GM18519 (cell line): Measurements from ENCODE around the gene NOSIP.

ENCODE experiments used
- ATAC-seq: cut with Tn5 transposase; IDR thresholded peaks from one replicate; pipeline ENCODE4 v1.9.1; 2021; ENCODE audit warnings: mild to moderate bottlenecking, moderate library complexity; ENCODE audit not compliant: unreplicated experiment, low FRiP score

Gene NOSIP

DNA sequence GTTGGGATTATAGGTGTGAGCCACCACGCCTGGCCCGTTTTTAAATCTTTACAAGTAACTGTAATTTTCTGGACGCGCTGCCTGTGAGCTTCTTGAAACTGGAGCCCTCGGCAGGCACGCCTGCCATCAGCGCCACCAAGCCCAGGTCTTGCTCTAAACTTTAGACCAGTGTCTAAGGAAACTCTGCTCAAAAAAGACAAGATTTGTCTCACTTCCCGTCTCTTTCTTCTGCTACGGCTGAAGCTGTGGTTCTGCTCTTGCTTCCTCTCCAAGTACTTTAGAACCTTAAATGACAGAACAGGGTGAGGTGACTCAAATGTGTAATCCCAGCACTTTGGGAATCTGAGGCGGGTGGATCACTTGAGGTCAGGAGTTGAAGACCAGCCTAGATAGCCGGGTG is 27.6 kb downstream of the NOSIP start:
- no peak for ATAC-seq

DNA sequence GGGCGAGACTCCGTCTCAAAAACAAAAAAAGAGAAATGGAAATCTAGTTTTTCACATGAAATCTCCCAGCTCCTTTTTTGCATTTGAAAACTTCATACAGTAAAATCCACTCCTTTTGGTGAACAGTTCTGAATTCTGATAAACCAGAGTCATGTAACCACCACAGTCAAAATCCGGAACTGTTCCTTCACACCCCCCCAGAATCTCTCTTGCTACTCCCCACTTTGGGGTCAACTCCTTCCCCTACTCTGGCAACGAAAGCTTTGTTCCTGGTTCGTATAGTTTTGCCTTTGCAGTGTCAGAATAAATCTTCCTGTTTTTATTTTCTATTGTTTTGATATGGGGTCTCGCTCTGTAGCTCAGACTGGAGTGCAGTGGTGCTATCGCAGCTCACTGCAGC is 28.8 kb downstream of the NOSIP start:
- ATAC-seq = no peak

DNA sequence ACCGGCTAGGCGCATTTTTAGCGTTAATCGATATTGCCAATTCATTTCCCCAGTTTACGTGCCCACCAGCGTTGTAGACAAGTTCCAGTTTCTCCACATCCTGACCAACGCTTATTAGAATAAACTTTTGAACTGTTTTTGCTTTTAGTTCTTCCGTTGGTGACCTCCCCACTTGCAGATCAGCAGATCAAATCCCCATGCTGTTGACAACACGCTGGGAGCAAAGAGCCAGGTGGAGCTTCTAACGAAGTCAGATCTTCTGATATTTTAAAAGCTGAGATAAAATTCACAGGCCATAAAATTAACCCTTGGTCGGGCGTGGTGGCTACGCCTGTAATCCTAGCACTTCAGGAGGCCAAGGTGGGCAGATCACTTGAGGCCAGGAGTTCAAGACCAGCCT is 31.3 kb downstream of the NOSIP start:
- no peak for ATAC-seq

DNA sequence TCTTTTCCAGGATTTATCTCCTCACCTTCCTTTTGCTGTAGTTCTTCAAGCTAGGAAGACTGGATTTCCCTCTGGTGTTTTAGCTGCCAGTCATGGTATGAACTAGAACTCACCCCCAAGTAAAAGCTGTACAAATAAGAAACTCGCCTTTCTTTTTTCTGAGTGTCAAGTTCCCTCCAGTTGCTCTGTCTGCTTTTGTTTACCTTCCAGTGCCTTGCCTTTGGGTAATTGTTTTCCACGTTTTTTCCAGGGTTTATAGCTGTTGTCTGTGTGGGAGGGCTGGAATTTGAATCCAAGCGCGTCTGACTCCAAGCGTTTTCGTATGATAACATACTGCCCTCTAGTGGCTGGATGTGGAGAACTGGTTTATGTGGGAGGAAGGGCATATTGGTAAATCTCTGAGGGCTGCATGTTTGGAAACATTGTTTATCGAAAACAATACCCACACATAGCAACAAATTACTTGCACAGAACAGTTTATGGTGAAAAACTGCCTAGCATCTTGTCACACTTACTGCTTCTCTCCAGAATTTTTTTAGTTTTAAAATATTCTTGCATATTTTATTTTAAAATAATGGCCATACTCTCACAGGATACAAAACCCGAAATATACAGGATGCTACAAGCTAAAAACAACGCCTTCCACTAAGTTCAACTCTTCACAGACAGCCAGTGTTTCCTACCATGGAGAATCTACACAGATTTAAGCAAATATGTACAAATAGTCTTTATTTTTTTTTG is 33.4 kb downstream of the NOSIP start:
- no peak for ATAC-seq

DNA sequence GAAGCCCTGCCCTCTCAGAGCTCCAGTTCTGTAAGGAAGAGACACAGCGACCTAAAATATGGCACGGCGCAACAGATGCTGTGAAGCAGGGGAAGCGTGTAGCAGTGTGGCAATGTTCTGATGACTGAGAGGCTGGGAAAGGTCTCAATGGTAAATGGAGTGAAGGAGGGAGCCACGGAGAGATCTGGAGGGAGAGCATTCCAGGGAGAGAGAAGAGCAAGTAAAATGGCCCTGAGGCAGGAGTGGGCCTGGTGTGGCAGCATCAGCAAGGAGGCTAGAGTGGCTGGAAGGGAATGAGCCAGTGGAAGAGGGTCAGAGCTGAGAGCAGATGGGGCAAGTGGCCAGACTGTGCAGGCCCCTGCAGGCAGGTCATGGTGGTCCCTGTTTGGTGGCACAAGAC is 36.2 kb downstream of the NOSIP start:
- ATAC-seq = no peak

DNA sequence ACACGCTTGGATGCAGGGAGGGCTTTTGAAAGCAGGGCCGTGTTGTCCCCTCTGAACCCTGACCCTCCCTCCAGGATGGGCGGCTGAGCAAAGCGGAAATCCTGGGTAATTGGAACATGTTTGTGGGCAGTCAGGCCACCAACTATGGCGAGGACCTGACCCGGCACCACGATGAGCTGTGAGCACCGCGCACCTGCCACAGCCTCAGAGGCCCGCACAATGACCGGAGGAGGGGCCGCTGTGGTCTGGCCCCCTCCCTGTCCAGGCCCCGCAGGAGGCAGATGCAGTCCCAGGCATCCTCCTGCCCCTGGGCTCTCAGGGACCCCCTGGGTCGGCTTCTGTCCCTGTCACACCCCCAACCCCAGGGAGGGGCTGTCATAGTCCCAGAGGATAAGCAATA is 37.3 kb downstream of the NOSIP start:
- ATAC-seq = no peak

DNA sequence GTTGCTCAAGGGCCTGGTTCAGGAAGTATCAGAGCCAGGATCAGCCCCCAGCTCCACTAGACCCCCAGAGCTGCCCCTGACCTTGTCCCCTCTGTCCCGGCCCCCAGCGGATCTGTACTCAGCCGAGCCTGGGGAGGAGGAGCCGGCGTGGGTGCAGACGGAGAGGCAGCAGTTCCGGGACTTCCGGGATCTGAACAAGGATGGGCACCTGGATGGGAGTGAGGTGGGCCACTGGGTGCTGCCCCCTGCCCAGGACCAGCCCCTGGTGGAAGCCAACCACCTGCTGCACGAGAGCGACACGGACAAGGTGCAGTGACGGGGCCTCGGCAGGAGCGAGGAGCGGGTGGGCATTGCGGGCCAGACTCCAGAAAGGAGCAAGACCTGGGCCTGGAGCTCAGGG is 37.9 kb downstream of the NOSIP start:
- no peak for ATAC-seq

DNA sequence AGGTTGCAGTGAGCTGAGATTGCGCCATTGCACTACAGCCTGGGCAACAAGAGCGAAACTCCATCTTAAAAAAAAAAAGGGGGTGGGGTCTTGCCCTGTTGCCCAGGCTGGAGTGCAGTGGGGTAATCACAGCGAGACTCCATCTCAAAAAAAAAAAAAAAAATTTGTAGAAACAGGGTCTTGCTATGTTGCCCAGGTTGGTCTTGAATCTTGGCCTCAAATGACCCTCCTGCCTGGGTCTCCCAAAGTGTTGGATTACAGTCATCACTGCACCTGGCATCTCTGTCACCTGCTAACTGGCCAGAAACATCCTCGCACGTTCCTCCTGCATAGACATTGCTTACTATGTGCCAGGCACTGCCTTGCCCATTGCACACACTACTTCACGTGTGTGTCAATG is 38.4 kb downstream of the NOSIP start:
- no peak for ATAC-seq

DNA sequence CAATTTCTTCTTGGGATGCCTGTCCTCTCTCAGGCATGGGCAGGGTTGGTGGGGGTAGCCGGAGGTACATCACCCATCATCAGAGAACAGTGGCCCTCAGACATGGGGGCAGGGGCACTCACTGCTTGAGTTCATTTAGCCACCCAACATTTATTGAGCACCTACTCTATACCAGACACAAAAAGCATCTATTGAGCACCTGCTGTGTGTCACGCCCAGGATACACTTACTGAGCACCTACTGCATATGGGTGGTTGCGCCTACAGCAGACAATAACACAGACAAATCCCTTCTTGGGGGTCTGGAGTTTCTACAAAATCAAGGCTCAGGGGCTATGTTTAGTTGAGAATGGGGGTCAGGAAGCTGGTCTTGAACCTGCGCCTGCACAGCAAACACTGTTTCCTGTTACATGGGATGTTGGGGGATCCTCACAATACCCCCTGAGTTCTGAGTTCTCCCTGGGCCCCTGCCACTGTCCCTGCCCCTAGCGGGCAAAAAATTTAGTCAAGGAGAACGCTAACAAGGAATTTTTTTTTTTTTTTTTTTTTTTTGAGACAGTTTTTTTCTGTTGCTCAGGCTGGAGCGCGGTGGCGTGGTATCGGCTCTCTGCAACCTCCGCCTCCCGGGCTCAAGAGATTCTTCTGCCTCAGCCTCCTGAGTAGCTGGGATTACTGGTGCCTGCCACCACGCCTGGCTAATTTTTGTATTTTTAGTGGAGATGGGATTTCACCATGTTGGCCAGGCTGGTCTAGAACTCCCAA is 41.0 kb downstream of the NOSIP start:
- ATAC-seq = no peak

DNA sequence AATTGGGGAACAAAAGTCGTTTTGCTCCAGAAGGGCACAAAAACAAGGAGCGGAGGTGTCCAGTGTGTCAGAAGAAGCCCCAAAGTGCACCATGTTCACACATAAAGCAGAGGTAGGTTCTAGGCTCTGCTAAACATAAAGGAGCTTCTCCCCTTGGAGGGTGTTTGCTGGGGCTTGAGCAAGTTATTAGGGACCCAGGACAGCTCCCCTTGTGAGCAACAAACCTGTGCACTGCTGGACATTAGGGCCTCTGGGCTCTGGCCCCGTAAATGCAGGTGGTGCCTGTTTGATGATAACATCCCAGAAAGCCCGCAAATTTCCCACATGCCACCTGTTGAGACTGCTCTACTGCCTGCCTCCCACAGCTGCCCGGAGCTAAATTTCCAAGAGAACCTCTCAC is 41.7 kb downstream of the NOSIP start:
- ATAC-seq = no peak

DNA sequence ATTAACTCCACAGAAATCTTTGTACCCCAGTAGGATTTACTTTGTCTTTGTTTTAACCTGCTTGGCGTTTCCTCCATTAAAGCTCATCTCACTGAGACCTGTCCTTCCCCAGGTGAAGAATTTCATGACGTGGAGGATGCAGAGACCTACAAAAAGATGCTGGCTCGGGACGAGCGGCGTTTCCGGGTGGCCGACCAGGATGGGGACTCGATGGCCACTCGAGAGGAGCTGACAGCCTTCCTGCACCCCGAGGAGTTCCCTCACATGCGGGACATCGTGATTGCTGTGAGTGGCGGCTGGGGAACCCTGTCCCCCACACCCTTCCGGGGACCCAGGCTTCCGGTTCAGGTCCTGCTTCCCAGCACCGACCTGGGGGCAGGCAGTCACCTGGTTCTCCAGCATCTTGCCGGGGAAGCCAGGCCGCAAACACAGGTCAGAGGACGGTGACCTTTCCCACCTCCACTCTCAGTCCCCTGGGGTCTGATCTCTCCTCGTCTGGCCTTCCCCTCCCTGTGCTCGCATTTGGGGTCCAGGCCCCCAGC is 43.4 kb downstream of the NOSIP start:
- no peak for ATAC-seq

DNA sequence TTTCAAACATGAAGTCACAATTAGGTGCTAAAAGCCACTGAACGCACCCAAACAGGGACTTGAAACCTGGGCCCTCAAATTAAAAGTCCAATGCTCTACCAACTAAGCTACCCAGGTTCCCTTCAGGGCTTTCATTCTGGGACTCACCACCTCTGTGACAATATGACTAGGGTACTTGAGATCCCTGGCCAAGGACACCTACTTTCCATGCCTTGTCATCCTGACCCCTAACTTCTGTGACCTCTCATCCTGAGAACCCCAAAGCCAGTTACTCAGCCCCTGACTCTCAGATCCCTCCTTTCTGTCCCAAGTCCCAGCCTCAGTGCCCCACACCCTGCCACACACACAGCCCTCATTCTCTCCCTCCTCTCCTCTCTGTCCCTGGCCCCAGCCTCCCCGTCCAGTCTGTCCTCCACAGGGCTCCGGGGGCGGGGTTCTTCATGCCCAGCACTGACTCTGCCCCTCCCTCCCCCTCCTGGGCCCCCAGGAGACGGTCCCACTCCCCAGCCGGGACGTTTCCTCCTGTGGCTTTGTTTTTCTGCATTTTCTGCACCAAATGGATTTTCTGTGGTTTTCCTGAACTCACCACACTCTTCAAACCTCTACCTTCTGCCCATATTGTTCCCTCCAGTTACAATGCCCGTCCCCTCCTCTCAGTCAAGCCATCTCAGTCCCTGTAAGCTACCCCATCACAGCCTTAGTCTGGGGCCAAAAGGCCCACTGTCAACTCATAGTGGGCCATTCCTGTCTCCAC is 45.5 kb downstream of the NOSIP start:
- ATAC-seq = no peak

DNA sequence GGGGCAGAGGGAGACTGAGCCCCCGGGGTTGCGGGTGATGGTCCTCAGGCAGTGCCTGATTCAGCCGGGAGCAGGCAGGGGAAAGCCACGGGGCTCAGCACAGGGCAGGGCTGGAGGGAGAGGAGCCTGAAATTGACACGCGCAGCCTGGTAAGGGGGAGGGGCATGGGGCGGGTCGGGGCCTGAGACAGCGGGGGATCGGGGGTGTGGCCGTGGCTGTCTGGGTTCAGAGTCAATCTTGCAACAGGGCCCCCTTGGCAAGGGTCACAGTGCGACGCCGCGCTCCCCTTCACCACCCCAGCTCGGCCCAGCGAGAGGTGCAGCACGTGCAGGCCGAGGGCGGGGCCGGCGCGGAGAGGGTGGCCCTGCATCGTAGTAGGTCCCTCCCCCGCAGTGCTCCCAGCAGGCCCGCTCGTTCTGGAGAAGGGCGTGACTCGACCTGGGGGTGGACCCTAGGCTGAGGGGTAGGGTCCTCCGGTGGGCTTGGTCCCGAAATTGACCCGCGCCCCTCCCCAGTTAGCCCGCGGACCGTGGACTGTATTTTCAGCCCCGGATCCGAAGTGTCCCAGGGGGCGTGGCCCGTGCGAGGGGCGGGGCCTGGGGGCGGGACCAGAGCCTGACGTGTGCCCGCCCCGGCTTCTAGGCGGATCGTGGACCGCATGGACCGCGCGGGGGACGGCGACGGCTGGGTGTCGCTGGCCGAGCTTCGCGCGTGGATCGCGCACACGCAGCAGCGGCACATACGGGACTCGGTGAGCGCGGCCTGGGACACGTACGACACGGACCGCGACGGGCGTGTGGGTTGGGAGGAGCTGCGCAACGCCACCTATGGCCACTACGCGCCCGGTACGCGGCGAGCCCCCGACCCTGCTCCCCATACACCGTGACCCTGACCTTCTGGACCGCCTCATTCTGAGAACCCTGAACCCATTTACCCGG is 46.5 kb downstream of the NOSIP start:
- no peak for ATAC-seq

DNA sequence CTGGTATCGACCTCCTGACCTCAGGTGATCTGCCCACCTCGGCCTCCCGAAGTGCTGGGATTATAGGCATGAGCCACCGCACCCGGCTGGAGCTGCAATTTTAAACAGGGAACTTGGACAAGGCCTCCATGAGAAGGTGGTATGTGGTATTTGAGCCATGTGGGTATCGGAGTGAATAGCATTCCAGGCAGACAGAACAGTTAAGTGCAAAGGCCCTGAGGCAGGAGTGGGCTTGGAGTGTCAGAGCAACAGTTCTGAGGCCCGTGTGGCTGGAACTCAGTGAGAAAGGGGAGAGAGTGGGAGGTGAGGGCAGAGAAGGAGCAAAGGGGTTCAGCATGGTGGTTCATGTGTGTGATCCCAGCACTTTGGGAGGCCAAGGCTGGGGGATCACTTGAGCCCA is 49.6 kb downstream of the NOSIP start:
- ATAC-seq = no peak

DNA sequence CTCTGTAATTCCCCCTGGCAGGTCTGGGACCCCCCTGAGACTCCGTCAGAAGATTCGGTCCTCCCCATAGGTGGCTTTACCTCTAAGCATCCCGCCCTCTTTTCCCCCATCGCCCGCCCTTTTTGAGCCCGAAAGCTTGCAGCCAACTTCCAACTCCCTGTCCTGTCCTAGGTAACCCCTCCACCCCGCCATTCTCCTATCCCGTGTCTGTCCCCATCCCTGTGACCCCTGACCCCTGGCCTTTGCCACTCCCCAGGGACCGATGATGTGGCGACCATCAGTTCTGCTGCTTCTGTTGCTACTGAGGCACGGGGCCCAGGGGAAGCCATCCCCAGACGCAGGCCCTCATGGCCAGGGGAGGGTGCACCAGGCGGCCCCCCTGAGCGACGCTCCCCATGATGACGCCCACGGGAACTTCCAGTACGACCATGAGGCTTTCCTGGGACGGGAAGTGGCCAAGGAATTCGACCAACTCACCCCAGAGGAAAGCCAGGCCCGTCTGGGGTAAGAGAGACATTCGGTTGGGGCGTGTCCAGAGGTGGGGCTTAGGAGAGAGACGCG is 52.1 kb downstream of the NOSIP start:
- no peak for ATAC-seq

DNA sequence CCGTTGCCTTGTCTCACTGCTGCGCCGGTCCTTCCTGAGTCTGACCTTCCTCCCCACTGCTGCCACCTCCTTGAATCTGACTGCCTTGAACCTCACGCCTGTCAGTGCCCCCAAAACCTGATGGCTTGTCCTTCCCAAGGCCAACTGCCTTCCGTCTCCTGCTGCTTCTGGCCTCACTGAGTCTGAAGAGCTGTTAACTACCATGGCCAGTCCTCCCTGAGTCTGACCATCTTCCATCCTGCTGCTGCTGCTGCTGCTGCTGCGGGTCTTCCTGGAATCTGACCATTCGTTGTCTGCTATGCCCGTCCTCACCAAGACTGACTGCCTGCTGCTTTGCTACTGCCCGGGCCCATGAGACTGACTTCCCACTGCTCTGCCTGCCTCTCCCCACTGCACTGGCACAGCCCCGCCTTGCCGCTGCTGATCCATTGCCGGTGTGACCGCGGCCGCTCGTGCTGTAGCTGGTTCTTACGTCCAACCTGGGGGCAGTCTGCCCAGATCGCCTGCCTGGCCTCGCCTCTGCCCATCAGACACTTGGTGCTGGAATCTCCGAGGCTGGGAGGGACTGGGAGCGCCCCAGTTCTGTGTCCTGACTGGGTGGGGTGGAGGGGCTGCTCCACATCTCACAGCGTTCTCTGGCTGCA is 55.4 kb downstream of the NOSIP start:
- ATAC-seq = no peak

DNA sequence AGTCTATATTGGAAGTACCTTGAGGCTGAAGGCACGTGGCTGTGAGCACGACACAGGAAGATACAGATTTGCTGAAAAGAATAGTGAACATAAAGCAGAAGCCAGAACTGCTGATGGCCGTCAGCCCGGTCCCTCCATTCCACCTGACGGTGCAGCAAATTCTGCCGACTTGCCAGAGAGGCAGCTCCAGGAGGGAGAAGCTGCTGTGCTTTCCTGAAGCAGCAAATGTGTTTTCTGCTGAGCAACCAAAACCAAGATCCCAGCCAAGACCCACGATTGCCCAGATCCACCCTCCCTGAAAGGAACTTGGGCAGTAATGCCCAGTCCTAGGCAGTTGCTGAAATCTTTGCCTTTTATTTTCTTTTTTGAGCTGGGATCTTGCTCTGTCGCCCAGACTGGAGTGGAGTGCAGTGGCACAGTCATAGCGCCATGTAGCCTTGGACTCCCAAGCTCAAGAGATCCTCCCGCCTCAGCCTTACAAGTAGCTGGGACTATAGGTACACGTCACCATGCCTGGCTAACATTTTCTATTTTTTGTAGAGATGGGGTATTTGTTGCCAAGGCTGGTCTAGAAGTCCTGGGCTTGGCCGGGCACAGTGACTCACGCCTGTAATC is 59.5 kb downstream of the NOSIP start:
- ATAC-seq = no peak

DNA sequence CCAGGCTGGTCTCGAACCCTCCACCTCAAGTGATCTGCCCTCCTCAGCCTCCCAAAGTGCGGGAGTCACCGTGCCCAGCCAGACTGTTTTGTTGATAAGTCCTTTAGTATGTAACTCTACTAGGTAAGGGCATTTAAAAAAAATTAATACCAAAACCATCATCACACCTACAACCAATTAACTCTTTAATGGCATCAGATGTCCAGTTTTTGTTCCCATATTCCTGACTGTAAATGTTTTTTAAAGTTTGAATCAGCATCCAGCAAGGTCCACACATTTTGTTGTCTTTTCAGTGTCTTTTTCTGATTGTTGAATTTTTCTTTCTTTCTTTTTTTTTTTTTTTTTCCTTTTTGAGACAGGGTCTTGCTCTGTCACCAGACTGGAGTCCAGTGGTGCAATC is 62.3 kb downstream of the NOSIP start:
- ATAC-seq = no peak

DNA sequence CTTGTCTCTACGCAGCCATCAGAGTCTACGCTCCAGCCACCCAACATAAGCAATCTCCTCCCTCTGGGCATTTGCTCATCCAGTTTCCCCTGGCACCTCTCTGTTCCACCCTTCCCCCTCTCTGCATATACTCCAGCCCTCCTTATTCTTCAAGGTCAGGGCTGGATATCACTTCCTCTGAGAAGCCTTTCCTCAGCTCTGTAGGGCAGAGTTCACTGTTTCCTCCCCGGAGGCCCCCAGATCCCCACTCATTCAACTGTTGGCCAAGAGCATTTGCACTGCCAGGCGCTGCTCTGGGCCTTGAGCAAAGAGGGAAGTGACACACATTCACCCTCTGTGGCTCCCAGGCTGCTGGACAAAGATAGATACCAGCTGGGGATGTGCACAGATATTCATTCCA is 64.6 kb downstream of the NOSIP start:
- ATAC-seq = no peak
